HEK293 (cell line): ENCODE measurements around the gene TYROBP.

Source experiments
- BCL11A ChIP-seq: fragments of 450-650 bp; formaldehyde crosslinking; IDR thresholded peaks from 2 replicates; pipeline ENCODE4 v1.5.1; 2016; ENCODE audit warnings: low read depth, missing biosample characterization, missing genetic modification characterization
- PRDM1 ChIP-seq: fragments of 450-650 bp; formaldehyde crosslinking; IDR thresholded peaks from 2 replicates; pipeline ENCODE4; 2016; ENCODE audit warnings: missing biosample characterization, missing genetic modification characterization
- RBAK ChIP-seq: fragments of 450-650 bp; formaldehyde crosslinking; IDR thresholded peaks from 2 replicates; pipeline ENCODE4 v1.5.1; 2016; ENCODE audit warnings: missing biosample characterization, missing genetic modification characterization
- SP2 ChIP-seq: fragments of 450-650 bp; formaldehyde crosslinking; IDR thresholded peaks from 2 replicates; pipeline ENCODE4 v1.5.1; 2016; ENCODE audit warnings: missing biosample characterization, missing genetic modification characterization
- ZNF155 ChIP-seq: fragments of 450-650 bp; formaldehyde crosslinking; IDR thresholded peaks from 2 replicates; pipeline ENCODE4 v1.5.1; 2016; ENCODE audit warnings: missing biosample characterization, missing genetic modification characterization
- ZNF2 ChIP-seq: fragments of 450-650 bp; formaldehyde crosslinking; IDR thresholded peaks from 2 replicates; pipeline ENCODE4 v1.5.1; 2016; ENCODE audit warnings: missing biosample characterization, missing genetic modification characterization
- ZNF621 ChIP-seq: fragments of 450-650 bp; formaldehyde crosslinking; IDR thresholded peaks from 2 replicates; pipeline ENCODE4 v1.5.1; 2017; ENCODE audit warnings: missing biosample characterization, missing genetic modification characterization
- TF ChIP-seq, protein P1 (sequence below): fragments of 450-650 bp; formaldehyde crosslinking; IDR thresholded peaks from 2 replicates; pipeline ENCODE4 v1.5.1; 2016; ENCODE audit warnings: missing biosample characterization, missing genetic modification characterization
- TF ChIP-seq, protein P2 (sequence below): fragments of 450-650 bp; formaldehyde crosslinking; IDR thresholded peaks from 2 replicates; pipeline ENCODE4 v1.5.1; 2016; ENCODE audit warnings: missing biosample characterization, missing genetic modification characterization
- TF ChIP-seq, protein P3 (sequence below): fragments of 450-650 bp; formaldehyde crosslinking; IDR thresholded peaks from 2 replicates; pipeline ENCODE4 v1.5.1; 2016; ENCODE audit warnings: missing biosample characterization, missing genetic modification characterization
- TF ChIP-seq, protein P4 (sequence below): sonication (generic); formaldehyde crosslinking; IDR thresholded peaks from 2 replicates; pipeline ENCODE4 v1.8.1; 2022; ENCODE audit warnings: mild to moderate bottlenecking, moderate library complexity, missing genetic modification reagents
- TF ChIP-seq, protein P5 (sequence below): fragments of 450-650 bp; formaldehyde crosslinking; IDR thresholded peaks from 2 replicates; pipeline ENCODE4 v1.5.1; 2016; ENCODE audit warnings: missing biosample characterization, missing genetic modification characterization

DNA sequence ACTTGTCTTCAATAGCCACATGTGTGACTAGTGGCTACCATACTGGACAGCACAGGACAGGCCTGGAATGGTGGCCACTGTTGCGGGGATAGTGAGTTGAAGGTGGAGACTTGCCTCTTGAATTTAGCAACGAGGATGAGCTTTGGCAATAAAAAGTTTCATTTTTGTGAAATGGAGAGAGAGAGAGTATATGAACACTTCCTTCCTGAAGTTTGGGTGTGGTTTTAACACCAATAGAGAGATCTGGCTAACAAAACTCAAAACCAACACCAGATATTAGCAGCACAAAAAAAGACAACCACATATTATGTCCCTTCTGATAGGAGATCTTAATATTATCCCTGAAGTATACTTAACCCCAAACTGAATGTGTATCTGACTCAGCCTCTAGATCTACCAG is 21.8 kb upstream of the TYROBP start:
- TF ChIP-seq ZNF155 (no peak), PRDM1 (tag by site-specific recombination) (no peak), SP2 (tag by site-specific recombination) (no peak), BCL11A (tag by site-specific recombination) (no peak), ZNF621 (tag by site-specific recombination) (no peak), ZNF2 (no peak), RBAK (no peak)
- TF ChIP-seq, protein P1, sequence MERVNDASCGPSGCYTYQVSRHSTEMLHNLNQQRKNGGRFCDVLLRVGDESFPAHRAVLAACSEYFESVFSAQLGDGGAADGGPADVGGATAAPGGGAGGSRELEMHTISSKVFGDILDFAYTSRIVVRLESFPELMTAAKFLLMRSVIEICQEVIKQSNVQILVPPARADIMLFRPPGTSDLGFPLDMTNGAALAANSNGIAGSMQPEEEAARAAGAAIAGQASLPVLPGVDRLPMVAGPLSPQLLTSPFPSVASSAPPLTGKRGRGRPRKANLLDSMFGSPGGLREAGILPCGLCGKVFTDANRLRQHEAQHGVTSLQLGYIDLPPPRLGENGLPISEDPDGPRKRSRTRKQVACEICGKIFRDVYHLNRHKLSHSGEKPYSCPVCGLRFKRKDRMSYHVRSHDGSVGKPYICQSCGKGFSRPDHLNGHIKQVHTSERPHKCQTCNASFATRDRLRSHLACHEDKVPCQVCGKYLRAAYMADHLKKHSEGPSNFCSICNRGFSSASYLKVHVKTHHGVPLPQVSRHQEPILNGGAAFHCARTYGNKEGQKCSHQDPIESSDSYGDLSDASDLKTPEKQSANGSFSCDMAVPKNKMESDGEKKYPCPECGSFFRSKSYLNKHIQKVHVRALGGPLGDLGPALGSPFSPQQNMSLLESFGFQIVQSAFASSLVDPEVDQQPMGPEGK (tag by site-specific recombination) = no peak
- TF ChIP-seq, protein P2, sequence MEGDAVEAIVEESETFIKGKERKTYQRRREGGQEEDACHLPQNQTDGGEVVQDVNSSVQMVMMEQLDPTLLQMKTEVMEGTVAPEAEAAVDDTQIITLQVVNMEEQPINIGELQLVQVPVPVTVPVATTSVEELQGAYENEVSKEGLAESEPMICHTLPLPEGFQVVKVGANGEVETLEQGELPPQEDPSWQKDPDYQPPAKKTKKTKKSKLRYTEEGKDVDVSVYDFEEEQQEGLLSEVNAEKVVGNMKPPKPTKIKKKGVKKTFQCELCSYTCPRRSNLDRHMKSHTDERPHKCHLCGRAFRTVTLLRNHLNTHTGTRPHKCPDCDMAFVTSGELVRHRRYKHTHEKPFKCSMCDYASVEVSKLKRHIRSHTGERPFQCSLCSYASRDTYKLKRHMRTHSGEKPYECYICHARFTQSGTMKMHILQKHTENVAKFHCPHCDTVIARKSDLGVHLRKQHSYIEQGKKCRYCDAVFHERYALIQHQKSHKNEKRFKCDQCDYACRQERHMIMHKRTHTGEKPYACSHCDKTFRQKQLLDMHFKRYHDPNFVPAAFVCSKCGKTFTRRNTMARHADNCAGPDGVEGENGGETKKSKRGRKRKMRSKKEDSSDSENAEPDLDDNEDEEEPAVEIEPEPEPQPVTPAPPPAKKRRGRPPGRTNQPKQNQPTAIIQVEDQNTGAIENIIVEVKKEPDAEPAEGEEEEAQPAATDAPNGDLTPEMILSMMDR (tag by site-specific recombination) = no peak
- TF ChIP-seq, protein P3, sequence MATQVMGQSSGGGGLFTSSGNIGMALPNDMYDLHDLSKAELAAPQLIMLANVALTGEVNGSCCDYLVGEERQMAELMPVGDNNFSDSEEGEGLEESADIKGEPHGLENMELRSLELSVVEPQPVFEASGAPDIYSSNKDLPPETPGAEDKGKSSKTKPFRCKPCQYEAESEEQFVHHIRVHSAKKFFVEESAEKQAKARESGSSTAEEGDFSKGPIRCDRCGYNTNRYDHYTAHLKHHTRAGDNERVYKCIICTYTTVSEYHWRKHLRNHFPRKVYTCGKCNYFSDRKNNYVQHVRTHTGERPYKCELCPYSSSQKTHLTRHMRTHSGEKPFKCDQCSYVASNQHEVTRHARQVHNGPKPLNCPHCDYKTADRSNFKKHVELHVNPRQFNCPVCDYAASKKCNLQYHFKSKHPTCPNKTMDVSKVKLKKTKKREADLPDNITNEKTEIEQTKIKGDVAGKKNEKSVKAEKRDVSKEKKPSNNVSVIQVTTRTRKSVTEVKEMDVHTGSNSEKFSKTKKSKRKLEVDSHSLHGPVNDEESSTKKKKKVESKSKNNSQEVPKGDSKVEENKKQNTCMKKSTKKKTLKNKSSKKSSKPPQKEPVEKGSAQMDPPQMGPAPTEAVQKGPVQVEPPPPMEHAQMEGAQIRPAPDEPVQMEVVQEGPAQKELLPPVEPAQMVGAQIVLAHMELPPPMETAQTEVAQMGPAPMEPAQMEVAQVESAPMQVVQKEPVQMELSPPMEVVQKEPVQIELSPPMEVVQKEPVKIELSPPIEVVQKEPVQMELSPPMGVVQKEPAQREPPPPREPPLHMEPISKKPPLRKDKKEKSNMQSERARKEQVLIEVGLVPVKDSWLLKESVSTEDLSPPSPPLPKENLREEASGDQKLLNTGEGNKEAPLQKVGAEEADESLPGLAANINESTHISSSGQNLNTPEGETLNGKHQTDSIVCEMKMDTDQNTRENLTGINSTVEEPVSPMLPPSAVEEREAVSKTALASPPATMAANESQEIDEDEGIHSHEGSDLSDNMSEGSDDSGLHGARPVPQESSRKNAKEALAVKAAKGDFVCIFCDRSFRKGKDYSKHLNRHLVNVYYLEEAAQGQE (tag by site-specific recombination) = no peak
- TF ChIP-seq, protein P4, sequence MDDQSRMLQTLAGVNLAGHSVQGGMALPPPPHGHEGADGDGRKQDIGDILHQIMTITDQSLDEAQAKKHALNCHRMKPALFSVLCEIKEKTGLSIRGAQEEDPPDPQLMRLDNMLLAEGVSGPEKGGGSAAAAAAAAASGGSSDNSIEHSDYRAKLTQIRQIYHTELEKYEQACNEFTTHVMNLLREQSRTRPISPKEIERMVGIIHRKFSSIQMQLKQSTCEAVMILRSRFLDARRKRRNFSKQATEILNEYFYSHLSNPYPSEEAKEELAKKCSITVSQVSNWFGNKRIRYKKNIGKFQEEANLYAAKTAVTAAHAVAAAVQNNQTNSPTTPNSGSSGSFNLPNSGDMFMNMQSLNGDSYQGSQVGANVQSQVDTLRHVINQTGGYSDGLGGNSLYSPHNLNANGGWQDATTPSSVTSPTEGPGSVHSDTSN (CRISPR knock-in tag) = no peak
- TF ChIP-seq, protein P5, sequence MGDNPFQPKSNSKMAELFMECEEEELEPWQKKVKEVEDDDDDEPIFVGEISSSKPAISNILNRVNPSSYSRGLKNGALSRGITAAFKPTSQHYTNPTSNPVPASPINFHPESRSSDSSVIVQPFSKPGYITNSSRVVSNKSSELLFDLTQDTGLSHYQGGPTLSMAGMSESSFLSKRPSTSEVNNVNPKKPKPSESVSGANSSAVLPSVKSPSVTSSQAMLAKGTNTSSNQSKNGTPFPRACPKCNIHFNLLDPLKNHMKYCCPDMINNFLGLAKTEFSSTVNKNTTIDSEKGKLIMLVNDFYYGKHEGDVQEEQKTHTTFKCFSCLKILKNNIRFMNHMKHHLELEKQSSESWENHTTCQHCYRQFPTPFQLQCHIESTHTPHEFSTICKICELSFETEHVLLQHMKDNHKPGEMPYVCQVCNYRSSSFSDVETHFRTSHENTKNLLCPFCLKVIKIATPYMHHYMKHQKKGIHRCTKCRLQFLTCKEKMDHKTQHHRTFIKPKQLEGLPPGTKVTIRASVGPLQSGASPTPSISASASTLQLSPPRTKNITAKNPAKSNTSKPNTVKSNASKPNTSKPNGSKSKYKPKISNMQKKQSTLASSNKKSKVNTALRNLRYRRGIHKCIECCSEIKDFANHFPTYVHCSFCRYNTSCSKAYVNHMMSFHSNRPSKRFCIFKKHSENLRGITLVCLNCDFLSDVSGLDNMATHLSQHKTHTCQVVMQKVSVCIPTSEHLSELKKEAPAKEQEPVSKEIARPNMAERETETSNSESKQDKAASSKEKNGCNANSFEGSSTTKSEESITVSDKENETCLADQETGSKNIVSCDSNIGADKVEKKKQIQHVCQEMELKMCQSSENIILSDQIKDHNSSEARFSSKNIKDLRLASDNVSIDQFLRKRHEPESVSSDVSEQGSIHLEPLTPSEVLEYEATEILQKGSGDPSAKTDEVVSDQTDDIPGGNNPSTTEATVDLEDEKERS (tag by site-specific recombination) = no peak
